NCI-H2171 treated with DMSO at 0.1 percent for 48 hours (cell line): ENCODE results near the gene IPCEF1.
"Not testable (repeated sequence)": the region's sequence is repeated elsewhere in the genome, so short reads cannot be mapped to it uniquely, and the experiment has no call there.

Experiments
- DNase-seq: peaks from one replicate; lab custom pipeline; 2025; lab: John Stamatoyannopoulos, UW

Gene IPCEF1

GRCh38 chr6:154331750-154332149 is 24.9 kb downstream of the IPCEF1 start:
- no peak for DNase-seq

- no peak for DNase-seq
Measured at GRCh38 chr6:154329350-154330170, 27.0 kb downstream of the IPCEF1 start.

- DNase-seq, result not testable (repeated sequence)
Measured at GRCh38 chr6:154327313-154327712, 29.3 kb downstream of the IPCEF1 start.

- DNase-seq, result no peak
Measured at GRCh38 chr6:154325142-154325541, 31.5 kb downstream of the IPCEF1 start.

- no peak for DNase-seq
Measured at GRCh38 chr6:154320181-154320580, 36.4 kb downstream of the IPCEF1 start.

- DNase-seq, result no peak
Measured at GRCh38 chr6:154319231-154319858, 37.3 kb downstream of the IPCEF1 start.

- no peak for DNase-seq
Measured at GRCh38 chr6:154318721-154319120, 37.9 kb downstream of the IPCEF1 start.

GRCh38 chr6:154316131-154316530 is 40.5 kb downstream of the IPCEF1 start:
- DNase-seq, result no peak

- no peak for DNase-seq
Measured at GRCh38 chr6:154314084-154314483, 42.5 kb downstream of the IPCEF1 start.

GRCh38 chr6:154308986-154309385 is 47.6 kb downstream of the IPCEF1 start:
- DNase-seq, result no peak

GRCh38 chr6:154307696-154308425 is 48.7 kb downstream of the IPCEF1 start:
- no peak for DNase-seq

- DNase-seq, result not testable (repeated sequence)
Measured at GRCh38 chr6:154307147-154307546, 49.5 kb downstream of the IPCEF1 start.

GRCh38 chr6:154306696-154307095 is 49.9 kb downstream of the IPCEF1 start:
- no peak for DNase-seq

- DNase-seq, result no peak
Measured at GRCh38 chr6:154304191-154304590, 52.4 kb downstream of the IPCEF1 start.

- DNase-seq, result not testable (repeated sequence)
Measured at GRCh38 chr6:154303642-154304041, 53.0 kb downstream of the IPCEF1 start.

GRCh38 chr6:154301839-154302752 is 54.5 kb downstream of the IPCEF1 start:
- no peak for DNase-seq

- DNase-seq, result no peak
Measured at GRCh38 chr6:154301086-154301625, 55.4 kb downstream of the IPCEF1 start.

GRCh38 chr6:154298297-154298696 is 58.3 kb downstream of the IPCEF1 start:
- no peak for DNase-seq

- DNase-seq, result no peak
Measured at GRCh38 chr6:154297721-154298120, 58.9 kb downstream of the IPCEF1 start.

- no peak for DNase-seq
Measured at GRCh38 chr6:154297210-154297609, 59.4 kb downstream of the IPCEF1 start.

GRCh38 chr6:154295733-154296132 is 60.9 kb downstream of the IPCEF1 start:
- no peak for DNase-seq
